Measurements from ENCODE around the gene NR2F1-AS1. TPM values are rescaled to one million over a fixed set of nuclear protein-coding genes. Genes with fewer than 3 reads are reported as not detected.

The NR2F1-AS1 gene
- total RNA-seq, 4 donors from 2014 or later = 6.0 to 48.1 (median 14.4) TPM

- Histone ChIP-seq H3K4me3 (no peak overlapping the region), H3K9me3 (no peaks in the 10 kb centered on the region), H3K36me3 (no peaks in the 10 kb centered on the region), H3K4me1 (peaks cover 2 to 23% (median 8%) of the 10 kb centered on the region in 3 donors), H3K27ac (no peak overlapping the region), H3K27me3 (peaks cover 71% of the 10 kb centered on the region)
- ATAC-seq = no peak
- WGBS, 2 donors (ENCODE audit: low coverage in 1 of 2) = 12 to 14% methylated on average over 9 of the region's 9 CpGs
- no peak for TF ChIP-seq POLR2AphosphoS5 (IDR thresholded peaks at IDR 0.05)
- no peak for TF ChIP-seq POLR2A (IDR thresholded peaks at IDR 0.05)
- TF ChIP-seq, protein P1, sequence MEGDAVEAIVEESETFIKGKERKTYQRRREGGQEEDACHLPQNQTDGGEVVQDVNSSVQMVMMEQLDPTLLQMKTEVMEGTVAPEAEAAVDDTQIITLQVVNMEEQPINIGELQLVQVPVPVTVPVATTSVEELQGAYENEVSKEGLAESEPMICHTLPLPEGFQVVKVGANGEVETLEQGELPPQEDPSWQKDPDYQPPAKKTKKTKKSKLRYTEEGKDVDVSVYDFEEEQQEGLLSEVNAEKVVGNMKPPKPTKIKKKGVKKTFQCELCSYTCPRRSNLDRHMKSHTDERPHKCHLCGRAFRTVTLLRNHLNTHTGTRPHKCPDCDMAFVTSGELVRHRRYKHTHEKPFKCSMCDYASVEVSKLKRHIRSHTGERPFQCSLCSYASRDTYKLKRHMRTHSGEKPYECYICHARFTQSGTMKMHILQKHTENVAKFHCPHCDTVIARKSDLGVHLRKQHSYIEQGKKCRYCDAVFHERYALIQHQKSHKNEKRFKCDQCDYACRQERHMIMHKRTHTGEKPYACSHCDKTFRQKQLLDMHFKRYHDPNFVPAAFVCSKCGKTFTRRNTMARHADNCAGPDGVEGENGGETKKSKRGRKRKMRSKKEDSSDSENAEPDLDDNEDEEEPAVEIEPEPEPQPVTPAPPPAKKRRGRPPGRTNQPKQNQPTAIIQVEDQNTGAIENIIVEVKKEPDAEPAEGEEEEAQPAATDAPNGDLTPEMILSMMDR (IDR thresholded peaks at IDR 0.05) = no peak
- TF ChIP-seq EP300 (IDR thresholded peaks at IDR 0.05) = no peak
Observed at GRCh38 chr5:93611273-93611975, 30.4 kb upstream of the NR2F1-AS1 start.

- Histone ChIP-seq H3K9me3 (no peaks in the 10 kb centered on the region), H3K36me3 (no peaks in the 10 kb centered on the region), H3K4me3 (no peak overlapping the region), H3K4me1 (peaks cover 2 to 23% (median 8%) of the 10 kb centered on the region in 3 donors), H3K27me3 (peaks cover 78% of the 10 kb centered on the region), H3K27ac (no peak overlapping the region)
- 20 to 47% methylated on average over 16 to 17 of the region's 17 CpGs for WGBS, 2 donors (ENCODE audit: low coverage in 1 of 2)
- no peak for TF ChIP-seq EP300 (IDR thresholded peaks at IDR 0.05)
- TF ChIP-seq, protein P1 (IDR thresholded peaks at IDR 0.05) = no peak
- no peak for TF ChIP-seq POLR2A (IDR thresholded peaks at IDR 0.05)
- no peak for TF ChIP-seq POLR2AphosphoS5 (IDR thresholded peaks at IDR 0.05)
- ATAC-seq = no peak
Observed at GRCh38 chr5:93610581-93611272, 29.7 kb upstream of the NR2F1-AS1 start.

DNA sequence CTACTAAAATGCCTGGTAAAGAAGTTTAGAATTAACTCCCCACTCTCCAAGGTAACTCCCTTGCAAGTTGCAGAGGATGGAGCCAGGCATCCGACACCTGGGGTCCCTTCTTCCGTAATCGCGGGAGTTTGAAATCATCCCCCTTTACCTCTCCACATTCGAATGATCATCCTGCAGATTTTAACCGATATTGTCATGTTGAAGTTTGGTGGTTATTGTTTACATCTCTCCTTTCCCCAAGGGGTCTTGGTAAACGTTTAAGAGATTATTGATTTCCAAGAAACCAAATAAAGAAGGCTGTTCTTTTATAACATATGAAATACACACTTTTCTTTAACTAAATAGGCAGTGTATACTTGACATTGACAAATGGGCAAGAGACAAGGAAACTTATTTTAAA, 28.7 kb upstream of the NR2F1-AS1 start:
- ATAC-seq = no peak
- WGBS, 2 donors (ENCODE audit: low coverage in 1 of 2) = 26 to 71% methylated on average over 5 to 7 of the region's 7 CpGs
- TF ChIP-seq EP300 (IDR thresholded peaks at IDR 0.05) (no peak), POLR2A (IDR thresholded peaks at IDR 0.05) (no peak), POLR2AphosphoS5 (IDR thresholded peaks at IDR 0.05) (no peak)
- TF ChIP-seq, protein P1 (IDR thresholded peaks at IDR 0.05) = no peak
- Histone ChIP-seq H3K4me1 (peaks cover 2 to 23% (median 8%) of the 10 kb centered on the region in 3 donors), H3K27ac (no peak overlapping the region), H3K36me3 (no peaks in the 10 kb centered on the region), H3K27me3 (peaks cover 88% of the 10 kb centered on the region), H3K4me3 (no peak overlapping the region), H3K9me3 (no peaks in the 10 kb centered on the region)

DNA sequence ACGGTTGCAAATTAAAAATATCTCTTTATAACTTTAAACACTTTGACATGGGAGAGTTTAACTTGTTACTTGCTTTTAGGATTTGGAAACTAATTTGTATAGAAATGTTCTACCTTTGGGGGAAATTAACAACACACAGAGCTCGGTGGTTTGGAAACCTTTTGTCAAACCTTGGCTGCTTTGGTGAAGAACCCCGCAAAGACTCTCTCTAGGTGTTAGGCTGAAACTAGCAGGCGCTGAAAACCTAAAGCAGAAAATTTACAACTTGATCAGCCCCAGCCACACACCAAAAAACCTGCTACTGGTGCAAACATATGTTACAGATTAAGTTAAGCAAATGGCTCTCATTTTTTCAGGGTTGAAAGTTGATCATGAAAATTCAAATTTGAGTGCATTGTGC, 27.8 kb upstream of the NR2F1-AS1 start:
- H3K27me3 ChIP-seq = peaks cover 94% of the 10 kb centered on the region
- 50 to 63% methylated on average over 1 to 4 of the region's 4 CpGs for WGBS, 2 donors (ENCODE audit: low coverage in 1 of 2)
- no peaks in the 10 kb centered on the region for H3K9me3 ChIP-seq
- H3K27ac ChIP-seq = no peak overlapping the region
- H3K4me1 ChIP-seq = peaks cover 2 to 30% (median 8%) of the 10 kb centered on the region in 3 donors
- ATAC-seq = no peak
- TF ChIP-seq POLR2A (IDR thresholded peaks at IDR 0.05) (no peak), EP300 (IDR thresholded peaks at IDR 0.05) (no peak), POLR2AphosphoS5 (IDR thresholded peaks at IDR 0.05) (no peak)
- TF ChIP-seq, protein P1 (IDR thresholded peaks at IDR 0.05) = no peak
- H3K4me3 ChIP-seq = no peak overlapping the region
- no peaks in the 10 kb centered on the region for H3K36me3 ChIP-seq
